GM21737 (cell line): ENCODE data around the gene PAPPA2.

Source experiments
- ATAC-seq: cut with Tn5 transposase; IDR thresholded peaks from one replicate; pipeline ENCODE4 v1.9.1; 2021; ENCODE audit warnings: mild to moderate bottlenecking, moderate library complexity; ENCODE audit not compliant: unreplicated experiment

Gene PAPPA2

DNA sequence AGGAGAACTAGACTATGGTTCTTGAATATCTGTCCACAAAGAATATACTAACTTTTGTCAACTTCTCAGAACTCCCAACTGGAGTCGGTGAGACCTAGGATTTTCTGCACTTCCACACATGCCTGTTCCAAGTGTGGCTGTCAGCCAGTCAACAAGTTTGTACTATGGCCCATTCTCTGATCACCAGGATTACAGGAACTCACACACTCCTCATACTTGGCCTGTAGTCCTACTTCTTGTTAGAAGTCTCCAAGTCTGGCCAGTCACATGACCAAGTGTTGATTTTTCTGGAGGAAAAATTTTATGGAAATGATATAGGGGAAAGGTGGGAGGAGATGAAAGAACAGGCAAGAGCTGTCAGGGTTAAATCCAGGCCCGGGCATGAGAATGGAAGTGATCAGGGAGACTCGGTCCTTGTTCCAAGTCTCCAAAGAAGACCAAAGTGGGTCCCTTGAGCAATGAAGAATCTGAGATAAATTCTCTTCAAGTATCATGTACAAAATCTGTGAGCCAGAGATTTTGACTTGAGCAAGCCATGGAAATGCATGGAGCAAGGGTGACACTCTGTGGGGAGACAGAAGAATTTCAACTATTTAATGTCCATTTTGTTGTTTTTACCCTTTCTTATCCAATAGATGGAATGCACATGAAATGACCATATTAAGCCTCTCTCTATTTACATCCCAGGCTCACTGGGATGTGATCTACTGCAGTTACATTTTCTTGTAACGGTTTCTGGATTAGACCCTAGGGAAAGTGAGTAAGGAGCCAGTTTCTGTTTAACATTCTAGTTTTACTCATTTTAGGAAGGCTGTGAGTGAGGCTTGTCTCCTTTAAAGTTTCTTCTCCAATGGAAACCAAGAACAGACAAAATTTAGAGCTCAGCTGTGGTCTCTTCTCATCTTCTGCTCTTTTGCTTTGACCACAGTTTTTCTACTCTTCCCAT is 380.6 kb downstream of the PAPPA2 start:
- ATAC-seq: no peak

DNA sequence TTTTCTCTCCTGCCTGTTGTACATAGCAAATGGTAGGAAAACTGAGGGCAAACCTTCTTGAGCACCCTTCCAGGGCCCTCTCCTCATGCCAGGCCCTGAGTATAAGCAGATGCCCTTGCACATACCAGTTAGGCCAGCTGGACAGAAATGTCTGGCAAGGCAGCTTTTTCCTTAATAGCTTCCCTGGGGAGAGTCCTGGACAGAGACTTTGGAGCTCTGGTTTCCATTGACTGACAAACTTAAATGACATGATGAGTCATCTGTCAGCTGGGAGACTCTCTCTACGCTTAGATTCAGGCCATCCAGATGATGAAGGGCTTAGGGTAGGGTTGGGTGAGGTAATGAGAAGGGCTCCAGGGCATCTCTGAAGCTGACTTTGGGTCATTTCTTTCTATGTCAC is 384.1 kb downstream of the PAPPA2 start:
- ATAC-seq: no peak

DNA sequence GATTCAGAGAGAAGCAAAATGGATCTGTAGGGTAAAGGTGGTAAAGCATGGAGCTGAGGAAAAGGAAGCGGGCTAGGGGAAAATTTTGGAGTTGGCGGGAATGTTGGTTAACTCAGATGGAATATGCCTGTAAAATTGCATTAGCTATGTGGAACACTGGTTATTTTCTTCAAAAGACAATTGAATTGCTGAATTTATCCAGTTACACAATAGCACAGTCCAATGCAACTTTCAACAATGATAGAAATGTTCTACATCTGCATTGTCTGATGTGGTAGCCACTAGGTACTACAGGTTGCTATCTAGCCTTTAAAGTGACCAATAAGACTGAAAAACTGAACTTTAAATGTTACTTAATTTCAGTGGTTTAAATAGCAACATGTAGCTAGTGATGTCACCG is 386.3 kb downstream of the PAPPA2 start:
- ATAC-seq: no peak

- ATAC-seq: no peak
Observed at GRCh38 chr1:176850871-176851270, 387.9 kb downstream of the PAPPA2 start.

- no peak for ATAC-seq
Observed at GRCh38 chr1:176852124-176852523, 389.1 kb downstream of the PAPPA2 start.

GRCh38 chr1:176853503-176853902 is 390.5 kb downstream of the PAPPA2 start:
- ATAC-seq: no peak

DNA sequence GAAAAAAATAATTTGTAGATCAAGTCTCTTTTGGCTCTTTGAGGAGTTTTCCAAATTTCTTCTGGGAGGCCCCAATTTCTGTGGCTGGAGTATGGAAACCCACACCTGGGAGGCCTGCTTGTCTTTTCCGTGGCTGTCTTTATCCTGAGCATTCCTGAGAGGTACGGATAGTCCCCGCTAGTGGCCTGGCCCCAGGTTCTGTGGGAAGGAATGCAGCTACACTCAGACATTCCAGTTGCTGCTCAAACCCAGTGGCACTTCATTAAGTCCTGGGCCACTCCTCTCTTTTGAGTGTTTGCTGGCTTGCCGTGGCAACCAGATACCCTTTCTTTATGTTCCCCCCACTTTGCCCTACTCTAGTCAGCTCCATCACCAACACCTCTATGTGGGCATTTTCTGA is 391.1 kb downstream of the PAPPA2 start:
- ATAC-seq: no peak

DNA sequence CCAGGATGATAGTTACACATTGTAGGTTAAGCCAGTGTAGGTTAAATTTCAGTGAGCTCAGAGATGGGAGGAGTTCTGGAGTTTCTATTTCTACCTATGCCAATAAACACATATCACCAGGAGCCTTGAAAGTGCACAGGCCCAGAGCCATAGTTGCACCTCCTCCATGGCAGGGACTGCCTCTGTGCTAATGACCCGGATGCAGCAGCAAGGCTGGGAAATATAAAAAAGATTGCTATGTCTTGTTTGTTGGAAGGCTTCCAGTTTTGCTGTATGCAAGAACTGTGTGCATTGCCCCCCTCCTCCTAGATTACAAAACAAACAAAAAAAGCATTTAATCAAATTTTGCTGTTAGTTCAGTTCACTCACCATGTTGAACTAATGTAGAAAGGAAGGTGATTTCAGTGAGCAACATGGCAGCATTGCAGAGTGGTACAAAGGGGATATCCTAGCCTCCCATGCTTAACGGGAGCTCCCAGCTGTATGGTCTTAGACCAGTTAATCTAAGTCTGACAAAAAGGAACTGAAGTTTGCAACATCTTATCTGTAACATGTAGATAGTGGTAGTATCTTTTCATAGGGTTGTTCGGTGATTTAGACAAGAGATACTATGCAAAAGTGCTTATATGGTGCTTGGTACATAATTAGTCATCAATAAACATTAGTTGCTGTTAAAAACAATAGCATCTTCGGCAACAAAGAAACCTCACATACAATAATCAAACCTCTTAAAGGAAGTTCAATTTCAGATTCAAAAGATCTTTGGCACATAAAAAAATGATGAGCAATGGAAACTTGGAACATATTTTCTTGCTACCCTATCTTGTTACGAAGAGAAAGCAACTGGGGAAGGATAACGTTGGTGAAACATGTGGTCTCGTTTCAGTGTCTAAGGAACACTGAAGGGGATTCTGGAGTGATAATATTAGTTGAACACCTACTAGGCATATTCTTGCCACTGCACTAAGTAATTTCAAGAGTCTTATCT is 392.1 kb downstream of the PAPPA2 start:
- ATAC-seq: no peak

DNA sequence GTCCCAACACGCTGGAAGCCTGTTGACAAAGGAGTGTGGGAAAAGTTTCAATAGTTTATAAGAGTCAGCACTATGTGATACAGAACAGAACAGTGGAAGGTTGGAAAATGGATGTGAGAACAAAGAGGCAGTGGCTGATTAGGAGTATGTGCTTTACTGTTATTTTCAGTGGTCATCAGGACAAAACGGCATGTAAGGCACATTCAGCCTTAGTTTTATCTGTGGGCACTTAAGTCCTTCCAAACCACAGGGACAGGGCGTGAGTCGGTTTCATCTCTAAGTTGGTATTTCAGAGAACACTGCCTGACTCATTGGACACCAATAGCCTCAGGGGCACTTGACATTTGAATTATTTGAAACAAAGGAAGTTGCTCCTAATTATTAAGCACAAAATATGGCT is 394.7 kb downstream of the PAPPA2 start:
- no peak for ATAC-seq

GRCh38 chr1:176858433-176858916 is 395.5 kb downstream of the PAPPA2 start:
- ATAC-seq: no peak

GRCh38 chr1:176863613-176864012 is 400.6 kb downstream of the PAPPA2 start:
- ATAC-seq: no peak

DNA sequence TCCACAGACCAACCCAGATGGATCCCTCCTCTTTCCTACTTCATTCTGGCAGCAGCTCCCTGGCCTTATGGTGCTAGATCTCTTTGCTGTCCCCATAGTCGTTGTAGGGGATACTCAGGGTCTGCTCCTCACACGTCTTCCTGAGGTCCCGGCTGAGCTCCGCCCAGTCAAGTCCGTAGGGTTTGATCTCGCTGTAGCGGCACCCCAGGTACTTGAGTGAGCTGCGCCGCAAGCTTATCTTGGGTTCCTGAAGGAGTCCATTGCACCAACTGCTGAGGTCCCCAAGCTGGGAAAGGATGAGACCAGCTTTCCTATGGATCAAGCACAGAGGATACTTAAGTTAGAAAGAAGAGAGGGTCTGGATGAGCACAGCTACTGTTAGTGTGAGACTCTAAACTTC is 401.2 kb downstream of the PAPPA2 start:
- no peak for ATAC-seq

GRCh38 chr1:176866011-176866714 is 403.2 kb downstream of the PAPPA2 start:
- no peak for ATAC-seq

DNA sequence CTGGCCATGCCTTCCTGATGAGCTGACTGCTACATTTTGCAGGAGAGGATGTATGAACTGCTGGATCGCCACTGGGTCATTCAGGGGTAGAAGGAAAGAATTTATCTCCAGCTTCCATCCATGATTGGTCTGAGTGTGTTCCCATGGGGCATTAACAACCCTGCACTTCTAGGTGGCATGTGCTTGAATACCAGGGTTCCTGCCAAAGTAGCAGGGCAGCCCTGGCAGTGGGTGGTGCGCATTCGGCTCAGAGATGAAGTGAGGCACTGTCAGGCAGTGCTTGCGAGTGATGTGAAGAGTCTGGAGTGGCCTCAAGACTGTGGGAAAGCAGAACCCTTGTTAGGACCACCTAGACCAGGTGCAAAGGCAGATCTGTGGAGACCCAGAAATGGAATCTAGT is 406.6 kb downstream of the PAPPA2 start:
- no peak for ATAC-seq

DNA sequence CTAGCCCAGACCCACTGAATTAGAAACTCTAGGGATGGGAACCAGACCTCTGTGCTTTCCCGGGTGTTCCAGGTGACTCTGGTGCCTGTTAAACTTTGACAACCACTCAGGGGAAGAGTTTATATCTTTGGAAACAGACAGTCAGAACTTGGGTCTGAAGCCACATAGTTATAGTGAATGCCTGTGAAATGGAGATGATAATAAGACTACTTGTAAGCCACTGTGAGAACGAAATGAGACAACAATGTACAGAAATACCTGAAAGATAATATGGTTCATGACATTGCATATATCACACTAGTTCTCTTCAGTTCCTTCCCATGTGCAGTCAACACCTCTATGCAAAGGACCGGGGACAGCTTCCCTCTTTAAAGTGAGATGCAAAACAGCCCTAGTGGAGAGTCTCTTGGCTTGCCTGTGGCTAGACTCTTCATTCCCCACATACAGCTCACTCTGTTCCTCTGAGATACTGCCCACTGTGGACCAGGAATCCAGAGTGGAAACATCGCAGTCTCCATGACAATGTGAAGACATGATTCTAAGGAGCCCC is 414.1 kb downstream of the PAPPA2 start:
- no peak for ATAC-seq

- no peak for ATAC-seq
Observed at GRCh38 chr1:176877557-176877956, 414.6 kb downstream of the PAPPA2 start.

DNA sequence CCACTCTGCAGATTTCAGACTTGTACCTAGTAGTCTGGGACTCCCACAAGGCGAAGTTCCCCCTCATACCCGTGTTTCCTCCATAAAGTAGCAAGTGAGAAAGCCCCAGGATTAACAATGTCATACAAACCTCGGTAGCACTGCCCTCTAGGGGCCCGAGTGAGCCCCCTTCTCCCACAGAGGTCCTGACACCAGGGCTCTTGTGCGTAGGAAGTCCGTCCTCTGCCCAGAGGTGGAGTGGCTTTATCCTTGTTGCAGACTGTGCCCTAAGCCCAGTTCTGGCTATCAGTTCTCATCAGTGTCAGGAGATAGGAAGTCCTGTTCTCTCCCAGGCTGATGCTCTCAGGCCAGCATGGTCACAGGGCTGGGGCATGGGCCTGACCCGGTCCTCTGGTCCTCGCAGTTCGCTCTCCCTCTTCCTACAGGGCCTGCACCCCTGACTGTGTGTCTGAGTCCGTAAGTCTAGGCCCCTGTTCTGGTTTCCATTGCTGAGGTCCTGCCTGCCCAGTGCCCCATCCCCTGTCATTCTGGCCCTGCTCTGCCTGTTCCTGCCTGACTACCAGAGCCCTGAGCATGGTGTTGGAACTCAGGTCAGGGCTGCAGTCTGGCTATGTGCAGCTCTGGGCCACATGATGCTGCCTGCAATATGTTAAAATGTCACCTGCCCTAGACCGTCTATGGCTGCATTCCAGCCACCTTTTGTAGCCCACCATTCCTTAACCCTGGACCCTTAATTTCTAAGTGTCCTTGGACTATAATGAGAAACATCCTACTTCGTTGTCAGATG is 416.0 kb downstream of the PAPPA2 start:
- no peak for ATAC-seq

- ATAC-seq: no peak
Observed at GRCh38 chr1:176879784-176880620, 417.0 kb downstream of the PAPPA2 start.
